HepG2 (cell line): Measurements from ENCODE around the gene MAP2K7. TPM values are rescaled to one million over a fixed set of nuclear protein-coding genes. Genes with fewer than 3 reads are reported as not detected.

Experiments
- AKAP8 ChIP-seq: sonication (generic); formaldehyde crosslinking; IDR thresholded peaks from 2 replicates; pipeline ENCODE4 v1.5.1; 2020; ENCODE audit warnings: mild to moderate bottlenecking, missing genetic modification reagents
- ARID4A ChIP-seq: sonication (generic); formaldehyde crosslinking; IDR thresholded peaks from 2 replicates; pipeline ENCODE4 v1.5.0; 2020; ENCODE audit warnings: mild to moderate bottlenecking, missing genetic modification reagents, borderline replicate concordance
- CAMTA2 ChIP-seq: sonication (generic); formaldehyde crosslinking; IDR thresholded peaks from 2 replicates; pipeline ENCODE4 v1.4.0; 2020; ENCODE audit warnings: mild to moderate bottlenecking, missing genetic modification reagents, borderline replicate concordance
- CENPT ChIP-seq: sonication (generic); formaldehyde crosslinking; IDR thresholded peaks from 2 replicates; pipeline ENCODE4 v1.8.0; 2022; ENCODE audit warnings: low read depth, mild to moderate bottlenecking, moderate library complexity, missing genetic modification reagents
- FOXM1 ChIP-seq: sonication (generic); formaldehyde crosslinking; IDR thresholded peaks from 2 replicates; pipeline ENCODE4 v1.5.0; 2020; ENCODE audit warnings: missing genetic modification reagents
- GABPB1 ChIP-seq: IDR thresholded peaks from 2 replicates; pipeline ENCODE4 v1.6.1; 2016; ENCODE audit warnings: mild to moderate bottlenecking, missing genetic modification reagents, moderate library complexity, missing compliant biosample characterization
- HES4 ChIP-seq: sonication (generic); formaldehyde crosslinking; IDR thresholded peaks from 2 replicates; pipeline ENCODE4 v1.9.0; 2021; ENCODE audit warnings: mild to moderate bottlenecking, missing genetic modification reagents, borderline replicate concordance
- HNF1B ChIP-seq: sonication (generic); formaldehyde crosslinking; IDR thresholded peaks from 2 replicates; pipeline ENCODE4 v1.5.1; 2020; ENCODE audit warnings: mild to moderate bottlenecking, moderate library complexity, missing genetic modification reagents
- HNRNPLL ChIP-seq: fragments of 200-400 bp; formaldehyde crosslinking; IDR thresholded peaks from 2 replicates; pipeline ENCODE4 v1.6.1; 2017; ENCODE audit warnings: mild to moderate bottlenecking, low read depth, low read length; ENCODE audit not compliant: poor library complexity, severe bottlenecking
- NFYB ChIP-seq: sonication (generic); formaldehyde crosslinking; IDR thresholded peaks from 2 replicates; pipeline ENCODE4 v1.4.0; 2020; ENCODE audit warnings: missing genetic modification reagents
- NFYC ChIP-seq: IDR thresholded peaks from 2 replicates; pipeline ENCODE4 v1.6.1; 2016; ENCODE audit warnings: missing genetic modification reagents, missing compliant biosample characterization
- PCBP1 ChIP-seq: fragments of 200-400 bp; formaldehyde crosslinking; IDR thresholded peaks from 2 replicates; pipeline ENCODE4 v1.6.1; 2017; ENCODE audit warnings: mild to moderate bottlenecking, low read depth, low read length, borderline replicate concordance
- REL ChIP-seq: sonication (generic); formaldehyde crosslinking; conservative IDR thresholded peaks from 2 replicates; pipeline ENCODE4 v1.8.0; 2022; ENCODE audit warnings: mild to moderate bottlenecking, missing genetic modification reagents, moderate library complexity
- RFXAP ChIP-seq: sonication (generic); formaldehyde crosslinking; IDR thresholded peaks from 2 replicates; pipeline ENCODE4 v1.4.0; 2020; ENCODE audit warnings: missing genetic modification reagents, borderline replicate concordance
- SMC3 ChIP-seq: IDR thresholded peaks from 2 replicates; pipeline ENCODE4 v1.6.1; 2011; ENCODE audit warnings: low read length, improper control_type of control experiment
- SP4 ChIP-seq: sonication (generic); formaldehyde crosslinking; IDR thresholded peaks from 2 replicates; pipeline ENCODE4 v1.8.1; 2023; ENCODE audit warnings: mild to moderate bottlenecking, missing genetic modification reagents
- ZBTB3 ChIP-seq: sonication (generic); formaldehyde crosslinking; IDR thresholded peaks from 2 replicates; pipeline ENCODE4 v1.4.0; 2020; ENCODE audit warnings: low read depth, mild to moderate bottlenecking, moderate library complexity, missing genetic modification reagents, borderline replicate concordance
- ZMYM4 ChIP-seq: sonication (generic); formaldehyde crosslinking; IDR thresholded peaks from 2 replicates; pipeline ENCODE4 v1.8.1; 2023; ENCODE audit warnings: mild to moderate bottlenecking, missing genetic modification reagents
- ZNF329 ChIP-seq: sonication (generic); formaldehyde crosslinking; IDR thresholded peaks from 2 replicates; pipeline ENCODE4 v1.9.0; 2021; ENCODE audit warnings: low read depth, mild to moderate bottlenecking, missing genetic modification reagents
- ZNF558 ChIP-seq: sonication (generic); formaldehyde crosslinking; IDR thresholded peaks from 2 replicates; pipeline ENCODE4 v1.9.0; 2022; ENCODE audit warnings: mild to moderate bottlenecking, missing genetic modification reagents, borderline replicate concordance
- ZNF776 ChIP-seq: sonication (generic); formaldehyde crosslinking; IDR thresholded peaks from 2 replicates; pipeline ENCODE4 v1.4.0; 2020; ENCODE audit warnings: mild to moderate bottlenecking, missing genetic modification reagents
- ZNF777 ChIP-seq: sonication (generic); formaldehyde crosslinking; IDR thresholded peaks from 2 replicates; pipeline ENCODE4 v1.4.0; 2020; ENCODE audit warnings: missing genetic modification reagents
- polyA plus RNA-seq, 8 experiments: library from polyadenylated mRNA; depleted of rRNA in 3 of 8; stranded (reverse) in 7 of 8; unstranded in 1 of 8; fragments of >200 nt; fragmentation: Illumina TruSeq in 4 of 8; extraction: Trizol in 4 of 8; gene quantifications; 2 replicates each; pipeline versions ENCODE4 v1.2.1 to v1.2.3, GENCODE V29; 2011 to 2016; ENCODE audit warnings: low read depth in 4 of 8, missing spikeins in 1 of 8, mixed read lengths in 1 of 8; ENCODE audit not compliant: insufficient read depth in 1 of 8
- total RNA-seq, 5 experiments: library from RNA; depleted of rRNA; stranded (reverse); fragments of >200 nt; fragmentation: Illumina TruSeq; extraction: Trizol; gene quantifications; 2 replicates each; pipeline ENCODE4 v1.2.3, GENCODE V29; 2016; ENCODE audit warnings: low read depth in 1 of 5

Gene MAP2K7
- total and polyA plus RNA-seq, 2 of the 13 experiments (the other 11 are each of a cell fraction or from before 2014, with no cell fraction given), result 9.0 to 10.8 TPM

GRCh38 chr19:7874076-7874896 lies 29.4 kb upstream of the MAP2K7 start, which contains the start of gene PRR36 (continued):
- TF ChIP-seq HNRNPLL, result peak; percentile 19
- peak; percentile 66; the same call in 1 of the 2 replicates for TF ChIP-seq ZNF776 (CRISPR knock-in tag)
- TF ChIP-seq CAMTA2 (CRISPR knock-in tag), result peak; percentile 74; the same call in 1 of the 2 replicates
- peak; percentile 34; the same call in 1 of the 2 replicates for TF ChIP-seq GABPB1 (CRISPR knock-in tag)
- 0 out of 2 replicates have a peak, but pooled peaks have one; percentile 61 for TF ChIP-seq ZNF558 (CRISPR knock-in tag)
- TF ChIP-seq HES4 (CRISPR knock-in tag), result peak; percentile 75; the same call in 1 of the 2 replicates
- TF ChIP-seq NFYC, result peak; percentile 84
- no peak for TF ChIP-seq HNF1B (CRISPR knock-in tag)
- TF ChIP-seq FOXM1 (CRISPR knock-in tag), result no peak
- no peak for TF ChIP-seq CENPT
- TF ChIP-seq ZNF777 (CRISPR knock-in tag), result 0 out of 2 replicates have a peak, but pooled peaks have one; percentile 36
- TF ChIP-seq ZNF329 (CRISPR knock-in tag), result no peak
- TF ChIP-seq PCBP1, result 0 out of 2 replicates have a peak, but pooled peaks have one; percentile 41
- peak; percentile 63; the same call in 1 of the 2 replicates for TF ChIP-seq AKAP8 (CRISPR knock-in tag)
- TF ChIP-seq SP4, result peak; percentile 42; the same call in 1 of the 2 replicates
- TF ChIP-seq SMC3, result no peak
- TF ChIP-seq ARID4A (CRISPR knock-in tag), result peak; percentile 21; the same call in 1 of the 2 replicates
- TF ChIP-seq ZMYM4 (CRISPR knock-in tag), result 0 out of 2 replicates have a peak, but pooled peaks have one; percentile 42
- peak; percentile 85 for TF ChIP-seq NFYB
- TF ChIP-seq REL, result 0 out of 2 replicates have a peak, but pooled peaks have one; percentile 66
- 0 out of 2 replicates have a peak, but pooled peaks have one; percentile 72 for TF ChIP-seq ZBTB3
- 0 out of 2 replicates have a peak, but pooled peaks have one; percentile 25 for TF ChIP-seq RFXAP (CRISPR knock-in tag)
